Central memory CD8-positive, alpha-beta T cell (primary cell): ENCODE measurements around the gene METAP1.
"Not testable (repeated sequence)": the region's sequence is repeated elsewhere in the genome, so short reads cannot be mapped to it uniquely, and the experiment has no call there.

ENCODE experiments used
- ATAC-seq: fragments of 150-1000 bp; cut with Tn5 transposase; replicated peaks from 2 replicates; pipeline ENCODE4 v1.10.0; 2022; ENCODE audit warnings: mild to moderate bottlenecking, moderate FRiP score, moderate number of reproducible peaks; ENCODE audit not compliant: poor library complexity, severe bottlenecking; ENCODE audit errors: extremely low read depth
- DNase-seq, 2 donors: peaks; one replicate each; pipeline ENCODE4 v3.0.0; 2021; ENCODE audit warnings: low spot score in 2 of 2
- H3K27ac Mint-ChIP-seq: one replicate; pipeline ENCODE4 v1.8.0; 2022; ENCODE audit warnings: low read depth, mild to moderate bottlenecking, moderate library complexity, mixed read lengths
- H3K27me3 Mint-ChIP-seq: one replicate; pipeline ENCODE4 v1.8.0; 2022; ENCODE audit warnings: mixed read lengths
- H3K36me3 Mint-ChIP-seq: one replicate; pipeline ENCODE4 v1.8.0; 2022; ENCODE audit warnings: mild to moderate bottlenecking, moderate library complexity, mixed read lengths; ENCODE audit not compliant: insufficient read depth
- H3K4me1 Mint-ChIP-seq: one replicate; pipeline ENCODE4 v1.8.0; 2022; ENCODE audit warnings: mixed read lengths
- H3K4me3 Mint-ChIP-seq: one replicate; pipeline ENCODE4 v1.8.0; 2022; ENCODE audit warnings: mild to moderate bottlenecking, moderate library complexity, mixed read lengths
- H3K9me3 Mint-ChIP-seq: one replicate; pipeline ENCODE4 v1.8.0; 2022; ENCODE audit warnings: mixed read lengths

METAP1 gene

GRCh38 chr4:98976716-98977115 is 18.8 kb upstream of the METAP1 start:
- Mint-ChIP-seq H3K4me3 (no peak overlapping the region), H3K27me3 (peaks cover 33% of the 10 kb centered on the region), H3K27ac (no peak overlapping the region), H3K36me3 (no peaks in the 10 kb centered on the region), H3K4me1 (no peaks in the 10 kb centered on the region), H3K9me3 (no peaks in the 10 kb centered on the region)
- ATAC-seq: no peak
- DNase-seq: no peak

GRCh38 chr4:98977557-98977956 is 18.0 kb upstream of the METAP1 start:
- no peak for ATAC-seq
- no peak overlapping the region for H3K4me3 Mint-ChIP-seq

GRCh38 chr4:98987720-98988119 is 7.8 kb upstream of the METAP1 start:
- Mint-ChIP-seq H3K4me3 (no peak overlapping the region), H3K4me1 (no peaks in the 10 kb centered on the region), H3K27ac (no peak overlapping the region), H3K27me3 (peaks cover 22% of the 10 kb centered on the region), H3K9me3 (peaks cover 5% of the 10 kb centered on the region), H3K36me3 (peaks cover 1% of the 10 kb centered on the region)
- DNase-seq (no peak), ATAC-seq (no peak)

More at GRCh38 chr4:98977557-98977956, 18.0 kb upstream of the METAP1 start:
- H3K9me3 Mint-ChIP-seq: no peaks in the 10 kb centered on the region
- no peak overlapping the region for H3K27ac Mint-ChIP-seq
- H3K36me3 Mint-ChIP-seq: no peaks in the 10 kb centered on the region
- H3K4me1 Mint-ChIP-seq: no peaks in the 10 kb centered on the region
- H3K27me3 Mint-ChIP-seq: peaks cover 35% of the 10 kb centered on the region
- DNase-seq: no peak

GRCh38 chr4:98992835-98993234 is 2.7 kb upstream of the METAP1 start:
- ATAC-seq, H3K27me3 Mint-ChIP-seq, H3K27ac Mint-ChIP-seq, H3K4me3 Mint-ChIP-seq, DNase-seq, H3K9me3 Mint-ChIP-seq, H3K36me3 Mint-ChIP-seq: not testable (repeated sequence)
- peaks cover 24% of the 10 kb centered on the region for H3K4me1 Mint-ChIP-seq

GRCh38 chr4:98993419-98994071 is 2.0 kb upstream of the METAP1 start:
- no peak for ATAC-seq
- peaks cover 5% of the 10 kb centered on the region for H3K36me3 Mint-ChIP-seq
- peaks cover 27% of the 10 kb centered on the region for H3K4me1 Mint-ChIP-seq
- DNase-seq: no peak
- no peaks in the 10 kb centered on the region for H3K27me3 Mint-ChIP-seq
- no peak overlapping the region for H3K4me3 Mint-ChIP-seq
- H3K27ac Mint-ChIP-seq: no peak overlapping the region
- H3K9me3 Mint-ChIP-seq: no peaks in the 10 kb centered on the region

- ATAC-seq (peak; percentile 2), DNase-seq (no peak)
- Mint-ChIP-seq H3K4me3 (peak overlapping the region; percentile 65), H3K27me3 (no peaks in the 10 kb centered on the region), H3K9me3 (no peaks in the 10 kb centered on the region), H3K4me1 (peaks cover 27% of the 10 kb centered on the region), H3K27ac (peak overlapping the region; percentile 91), H3K36me3 (peaks cover 3% of the 10 kb centered on the region)
These were observed 893 bp upstream of the METAP1 start for GRCh38 chr4:98994474-98995182.

- H3K9me3 Mint-ChIP-seq: no peaks in the 10 kb centered on the region
- peak in 1 of 2 donors; percentile 17 for DNase-seq
- no peaks in the 10 kb centered on the region for H3K27me3 Mint-ChIP-seq
- H3K27ac Mint-ChIP-seq: peak overlapping the region; percentile 91
- ATAC-seq: peak; percentile 3
- peaks cover 41% of the 10 kb centered on the region for H3K4me1 Mint-ChIP-seq
- H3K4me3 Mint-ChIP-seq: peak overlapping the region; percentile 65
- peaks cover 3% of the 10 kb centered on the region for H3K36me3 Mint-ChIP-seq
These were observed 689 bp downstream of the METAP1 start for GRCh38 chr4:98996056-98996764.

GRCh38 chr4:98996765-98997068 is 1.2 kb downstream of the METAP1 start:
- Mint-ChIP-seq H3K27ac (peak overlapping the region; percentile 11), H3K4me3 (peak overlapping the region; percentile 65), H3K36me3 (peaks cover 3% of the 10 kb centered on the region), H3K9me3 (no peaks in the 10 kb centered on the region), H3K4me1 (peaks cover 41% of the 10 kb centered on the region), H3K27me3 (no peaks in the 10 kb centered on the region)
- ATAC-seq (no peak), DNase-seq (no peak)

- Mint-ChIP-seq H3K27me3 (no peaks in the 10 kb centered on the region), H3K9me3 (no peaks in the 10 kb centered on the region), H3K27ac (no peak overlapping the region), H3K36me3 (peaks cover 3% of the 10 kb centered on the region), H3K4me3 (no peak overlapping the region), H3K4me1 (peaks cover 42% of the 10 kb centered on the region)
- no peak for DNase-seq
- ATAC-seq: no peak
These were observed 1.6 kb downstream of the METAP1 start for GRCh38 chr4:98997166-98997565.

- no peak overlapping the region for H3K4me3 Mint-ChIP-seq
These were observed 3.0 kb downstream of the METAP1 start for GRCh38 chr4:98998551-98998950.

GRCh38 chr4:99002279-99002678 is 6.8 kb downstream of the METAP1 start:
- Mint-ChIP-seq H3K27me3 (no peaks in the 10 kb centered on the region), H3K27ac (no peak overlapping the region), H3K9me3 (no peaks in the 10 kb centered on the region), H3K4me3 (no peak overlapping the region), H3K4me1 (peaks cover 61% of the 10 kb centered on the region), H3K36me3 (no peaks in the 10 kb centered on the region)
- DNase-seq (no peak), ATAC-seq (no peak)

More at GRCh38 chr4:98998551-98998950, 3.0 kb downstream of the METAP1 start:
- peaks cover 3% of the 10 kb centered on the region for H3K36me3 Mint-ChIP-seq
- H3K27me3 Mint-ChIP-seq: no peaks in the 10 kb centered on the region
- H3K4me1 Mint-ChIP-seq: peaks cover 54% of the 10 kb centered on the region
- H3K27ac Mint-ChIP-seq: no peak overlapping the region
- ATAC-seq: no peak
- DNase-seq: no peak
- H3K9me3 Mint-ChIP-seq: no peaks in the 10 kb centered on the region

- ATAC-seq (no peak), DNase-seq (no peak)
- Mint-ChIP-seq H3K4me3 (no peak overlapping the region), H3K27me3 (no peaks in the 10 kb centered on the region), H3K36me3 (no peaks in the 10 kb centered on the region), H3K9me3 (no peaks in the 10 kb centered on the region), H3K4me1 (peaks cover 68% of the 10 kb centered on the region), H3K27ac (no peak overlapping the region)
These were observed 12.5 kb downstream of the METAP1 start for GRCh38 chr4:99008051-99008450.

GRCh38 chr4:99011910-99012309 is 16.4 kb downstream of the METAP1 start:
- Mint-ChIP-seq H3K4me1 (peaks cover 62% of the 10 kb centered on the region), H3K27me3 (no peaks in the 10 kb centered on the region)

More at GRCh38 chr4:99011910-99012309, 16.4 kb downstream of the METAP1 start:
- Mint-ChIP-seq H3K4me3 (no peak overlapping the region), H3K36me3 (no peaks in the 10 kb centered on the region), H3K27ac (no peak overlapping the region), H3K9me3 (no peaks in the 10 kb centered on the region)
- DNase-seq (no peak), ATAC-seq (no peak)
